ENCODE measurements around the gene C2.
"Not testable (repeated sequence)": the region's sequence is repeated elsewhere in the genome, so short reads cannot be mapped to it uniquely, and the experiment has no call there.

Gene C2

DNA sequence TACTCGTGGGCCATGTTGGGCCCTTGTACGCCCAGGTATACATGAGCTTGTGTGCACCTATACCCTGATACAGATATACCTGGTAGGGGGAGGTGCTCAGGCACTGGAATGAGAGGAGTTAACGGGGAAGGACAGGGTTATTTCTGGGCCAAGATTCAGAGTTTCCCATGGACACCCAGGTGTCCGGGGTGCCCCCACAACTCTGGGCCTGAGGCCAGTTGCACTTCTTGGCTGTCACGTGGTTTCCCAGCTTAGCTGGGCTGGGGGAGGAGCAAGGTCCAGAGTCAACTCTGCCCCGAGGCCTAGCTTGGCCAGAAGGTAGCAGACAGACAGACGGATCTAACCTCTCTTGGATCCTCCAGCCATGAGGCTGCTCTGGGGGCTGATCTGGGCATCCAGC, 54.2 kb downstream of the C2 start, which contains the start of gene C4A:
TSS of gene C4A (plus strand) at position 314 of the 400 bp plus-strand sequence. CDS start at position 365, 51 bp downstream.
- not testable (repeated sequence) for H3K9ac ChIP-seq (ENCODE audit: low read length); H3K4me2 ChIP-seq (ENCODE audit: low read depth, low read length, poor library complexity, severe bottlenecking); H3K79me2 ChIP-seq (ENCODE audit: insufficient read depth, low read length); H3K9me3 ChIP-seq (ENCODE audit: insufficient read depth, low read length); H3K4me3 ChIP-seq (ENCODE audit: insufficient read depth, low read length, poor library complexity, severe bottlenecking); H3K27me3 ChIP-seq (ENCODE audit: low read length); H3K36me3 ChIP-seq (ENCODE audit: low read length); H3K27ac ChIP-seq (ENCODE audit: low read depth, low read length); H3K9me2 ChIP-seq (replicated peaks; ENCODE audit: insufficient read depth, low read length); H3F3A ChIP-seq (ENCODE audit: insufficient read depth); H4K20me1 ChIP-seq (ENCODE audit: low read depth, low read length); H2AFZ ChIP-seq (ENCODE audit: low read depth, low read length, severe bottlenecking)

GRCh38 chr6:31989363-31989762, 61.8 kb downstream of the C2 start:
- H3K4me2 ChIP-seq (ENCODE audit: low read depth, low read length, poor library complexity, severe bottlenecking); H3K27me3 ChIP-seq (ENCODE audit: low read length); H3K9me3 ChIP-seq (ENCODE audit: insufficient read depth, low read length); H3F3A ChIP-seq (ENCODE audit: insufficient read depth); H4K20me1 ChIP-seq (ENCODE audit: low read depth, low read length); H3K9me2 ChIP-seq (replicated peaks; ENCODE audit: insufficient read depth, low read length); H3K4me3 ChIP-seq (ENCODE audit: insufficient read depth, low read length, poor library complexity, severe bottlenecking); H3K36me3 ChIP-seq (ENCODE audit: low read length); H2AFZ ChIP-seq (ENCODE audit: low read depth, low read length, severe bottlenecking); H3K27ac ChIP-seq (ENCODE audit: low read depth, low read length); H3K9ac ChIP-seq (ENCODE audit: low read length); H3K79me2 ChIP-seq (ENCODE audit: insufficient read depth, low read length): not testable (repeated sequence)

GRCh38 chr6:31994421-31994820, 66.9 kb downstream of the C2 start:
- H3K4me3 ChIP-seq (ENCODE audit: insufficient read depth, low read length, poor library complexity, severe bottlenecking); H3K4me2 ChIP-seq (ENCODE audit: low read depth, low read length, poor library complexity, severe bottlenecking); H4K20me1 ChIP-seq (ENCODE audit: low read depth, low read length); H3K9me3 ChIP-seq (ENCODE audit: insufficient read depth, low read length); H3K36me3 ChIP-seq (ENCODE audit: low read length); H3K79me2 ChIP-seq (ENCODE audit: insufficient read depth, low read length); H3K9ac ChIP-seq (ENCODE audit: low read length); H3F3A ChIP-seq (ENCODE audit: insufficient read depth); H3K9me2 ChIP-seq (replicated peaks; ENCODE audit: insufficient read depth, low read length); H3K27me3 ChIP-seq (ENCODE audit: low read length); H2AFZ ChIP-seq (ENCODE audit: low read depth, low read length, severe bottlenecking); H3K27ac ChIP-seq (ENCODE audit: low read depth, low read length): not testable (repeated sequence)

All from SU-DHL-6 (cell line).